Measurements from ENCODE around the gene CHN2.

The CHN2 gene

DNA sequence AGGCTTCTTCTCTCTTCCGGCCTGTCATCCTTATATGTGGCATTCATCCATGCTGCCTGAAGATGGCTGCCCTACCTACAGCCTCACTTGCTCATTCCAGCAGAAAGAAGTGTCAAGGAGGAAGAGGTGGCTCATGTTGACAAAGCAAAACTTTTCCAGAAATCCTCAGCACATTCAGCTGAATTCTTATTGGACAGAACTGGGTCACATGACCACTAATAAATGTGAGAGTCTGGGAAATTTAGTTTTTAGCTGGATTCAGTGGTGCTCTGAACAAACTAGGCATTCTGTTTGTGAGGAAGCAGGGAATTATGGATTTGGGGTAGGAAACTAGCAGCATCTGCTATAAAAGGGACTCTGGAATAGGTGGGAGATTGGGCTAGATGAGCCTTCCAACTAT lies 58.6 kb downstream of the CHN2 start:
- TF ChIP-seq, protein P1, sequence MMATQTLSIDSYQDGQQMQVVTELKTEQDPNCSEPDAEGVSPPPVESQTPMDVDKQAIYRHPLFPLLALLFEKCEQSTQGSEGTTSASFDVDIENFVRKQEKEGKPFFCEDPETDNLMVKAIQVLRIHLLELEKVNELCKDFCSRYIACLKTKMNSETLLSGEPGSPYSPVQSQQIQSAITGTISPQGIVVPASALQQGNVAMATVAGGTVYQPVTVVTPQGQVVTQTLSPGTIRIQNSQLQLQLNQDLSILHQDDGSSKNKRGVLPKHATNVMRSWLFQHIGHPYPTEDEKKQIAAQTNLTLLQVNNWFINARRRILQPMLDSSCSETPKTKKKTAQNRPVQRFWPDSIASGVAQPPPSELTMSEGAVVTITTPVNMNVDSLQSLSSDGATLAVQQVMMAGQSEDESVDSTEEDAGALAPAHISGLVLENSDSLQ (IDR thresholded peaks at IDR 0.05) = no peak
- no peak for TF ChIP-seq FOXM1 (IDR thresholded peaks at IDR 0.05; ENCODE audit: borderline replicate concordance)
- TF ChIP-seq BHLHE40 (IDR thresholded peaks at IDR 0.05; ENCODE audit: borderline replicate concordance) = no peak
- no peak for TF ChIP-seq NFRKB (IDR thresholded peaks at IDR 0.05)
- no peak for TF ChIP-seq CTBP1 (IDR thresholded peaks at IDR 0.05; ENCODE audit: borderline replicate concordance)
- no peak for TF ChIP-seq LEF1 (IDR thresholded peaks at IDR 0.05; ENCODE audit: borderline replicate concordance)
- no peak for TF ChIP-seq SUZ12 (IDR thresholded peaks at IDR 0.05)
- TF ChIP-seq ELF4 (IDR thresholded peaks at IDR 0.05) = no peak
- no peak for TF ChIP-seq SP1 (IDR thresholded peaks at IDR 0.05)
- TF ChIP-seq FOXK2 (IDR thresholded peaks at IDR 0.05) = no peak
- no peak for TF ChIP-seq ARNT (IDR thresholded peaks at IDR 0.05)
- no peak for TF ChIP-seq FOXA1 (IDR thresholded peaks at IDR 0.05)
- TF ChIP-seq ZNF384 (IDR thresholded peaks at IDR 0.05) = no peak
- TF ChIP-seq TARDBP (IDR thresholded peaks at IDR 0.05) = no peak
- TF ChIP-seq HDGF (IDR thresholded peaks at IDR 0.05; ENCODE audit: borderline replicate concordance) = no peak
- no peak for TF ChIP-seq L3MBTL2 (conservative IDR thresholded peaks at IDR 0.05)
- ChIA-PET CTCF (no interaction called here), POLR2A (no interaction called here)
- no peak for DNase-seq (ENCODE audit: extremely low spot score)

DNA sequence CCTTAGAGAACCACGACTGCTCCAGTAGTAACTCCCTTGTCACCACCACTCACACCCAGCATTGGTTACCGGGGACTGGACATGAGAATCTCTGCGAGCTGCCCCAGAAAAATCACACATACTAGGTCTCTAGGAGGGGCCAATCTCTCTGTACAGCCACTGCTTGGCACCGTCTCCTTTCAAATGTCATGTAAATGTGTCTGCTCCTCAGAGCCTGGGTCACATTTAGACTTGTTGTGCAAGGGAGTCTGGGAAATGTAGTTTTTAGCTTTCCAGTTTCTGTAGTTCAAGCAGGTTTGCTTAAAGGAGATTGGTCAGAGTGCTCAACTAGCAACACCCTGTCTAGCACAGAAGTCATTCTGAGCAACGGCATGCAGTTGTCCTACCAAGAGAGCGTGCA lies 60.0 kb downstream of the CHN2 start:
- DNase-seq (ENCODE audit: extremely low spot score) = peak; percentile 41
- TF ChIP-seq FOXM1 (IDR thresholded peaks at IDR 0.05; ENCODE audit: borderline replicate concordance) (no peak), CTBP1 (IDR thresholded peaks at IDR 0.05; ENCODE audit: borderline replicate concordance) (no peak), TARDBP (IDR thresholded peaks at IDR 0.05) (no peak), ZNF384 (IDR thresholded peaks at IDR 0.05) (no peak), ELF4 (IDR thresholded peaks at IDR 0.05) (no peak), FOXK2 (IDR thresholded peaks at IDR 0.05) (no peak), SUZ12 (IDR thresholded peaks at IDR 0.05) (no peak), HDGF (IDR thresholded peaks at IDR 0.05; ENCODE audit: borderline replicate concordance) (no peak), NFRKB (IDR thresholded peaks at IDR 0.05) (no peak), L3MBTL2 (conservative IDR thresholded peaks at IDR 0.05) (no peak), SP1 (IDR thresholded peaks at IDR 0.05) (no peak), FOXA1 (IDR thresholded peaks at IDR 0.05) (no peak)
- TF ChIP-seq, protein P1 (IDR thresholded peaks at IDR 0.05) = no peak
- POLR2A ChIA-PET = interaction anchor here (0.5 kb wide), 1 partner anchor 298 kb away, joined by 3 read pairs; no protein-coding TSS in a partner anchor
- CTCF ChIA-PET = no interaction called here

- TF ChIP-seq, protein P1 (IDR thresholded peaks at IDR 0.05) = peak; percentile 61
- no peak for TF ChIP-seq TARDBP (IDR thresholded peaks at IDR 0.05)
- CTCF ChIA-PET = interaction anchor here (0.8 kb wide), 1 partner anchor 15 kb away, joined by 3 read pairs; no protein-coding TSS in a partner anchor
- no peak for DNase-seq (ENCODE audit: extremely low spot score)
- POLR2A ChIA-PET = interaction anchor here (0.5 to 1.4 kb wide), 2 partner anchors 26 to 299 kb away, joined by 3 read pairs; no protein-coding TSS in a partner anchor
Observed at GRCh38 chr7:29255199-29255878, 60.8 kb downstream of the CHN2 start.

DNA sequence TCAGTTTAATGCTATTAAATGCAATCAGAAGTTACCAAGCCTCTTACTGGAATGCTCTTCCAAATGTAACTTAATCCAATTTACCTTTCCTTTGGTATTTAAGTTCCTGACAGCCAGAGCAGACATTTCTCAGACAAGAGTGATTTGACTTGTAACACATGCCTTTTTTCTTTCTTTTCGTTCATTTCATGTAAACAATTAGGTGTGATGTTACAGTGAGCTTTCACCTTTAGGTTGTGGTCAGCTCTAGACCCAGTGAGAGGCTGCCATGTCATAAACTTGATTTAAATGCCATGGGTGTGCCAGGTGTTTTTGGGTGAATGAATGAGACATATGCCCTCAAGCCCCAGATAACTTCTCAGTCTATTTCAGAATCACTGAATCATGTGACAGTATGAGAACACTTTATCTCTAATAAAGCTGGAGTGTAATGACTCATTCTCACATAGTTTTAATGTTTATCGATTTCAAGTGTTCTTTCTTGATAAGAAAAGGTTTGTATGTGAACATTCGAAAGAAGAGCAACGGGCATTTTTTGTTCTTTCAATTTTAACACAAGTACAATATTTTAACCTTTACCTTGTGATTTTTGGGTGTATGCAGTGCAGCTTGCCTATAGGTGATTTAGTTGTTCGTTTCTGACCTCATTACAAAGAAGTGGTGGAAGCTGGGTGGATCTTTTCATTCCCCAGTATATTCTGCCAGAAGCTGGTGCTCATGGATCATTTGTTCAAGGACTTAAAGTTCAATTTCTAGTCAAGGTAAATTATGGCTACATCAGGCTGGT lies 61.5 kb downstream of the CHN2 start:
- TF ChIP-seq ZNF384 (IDR thresholded peaks at IDR 0.05) = no peak
- no peak for TF ChIP-seq BHLHE40 (IDR thresholded peaks at IDR 0.05; ENCODE audit: borderline replicate concordance)
- TF ChIP-seq ARNT (IDR thresholded peaks at IDR 0.05) = no peak
- no peak for TF ChIP-seq TARDBP (IDR thresholded peaks at IDR 0.05)
- TF ChIP-seq CTBP1 (IDR thresholded peaks at IDR 0.05; ENCODE audit: borderline replicate concordance) = no peak
- TF ChIP-seq FOXM1 (IDR thresholded peaks at IDR 0.05; ENCODE audit: borderline replicate concordance) = no peak
- TF ChIP-seq FOXA1 (IDR thresholded peaks at IDR 0.05) = no peak
- TF ChIP-seq L3MBTL2 (conservative IDR thresholded peaks at IDR 0.05) = no peak
- TF ChIP-seq SP1 (IDR thresholded peaks at IDR 0.05) = no peak
- TF ChIP-seq NFRKB (IDR thresholded peaks at IDR 0.05) = no peak
- no peak for TF ChIP-seq FOXK2 (IDR thresholded peaks at IDR 0.05)
- TF ChIP-seq SUZ12 (IDR thresholded peaks at IDR 0.05) = no peak
- TF ChIP-seq, protein P1 (IDR thresholded peaks at IDR 0.05) = no peak
- no peak for TF ChIP-seq ELF4 (IDR thresholded peaks at IDR 0.05)
- TF ChIP-seq LEF1 (IDR thresholded peaks at IDR 0.05; ENCODE audit: borderline replicate concordance) = no peak
- no peak for TF ChIP-seq HDGF (IDR thresholded peaks at IDR 0.05; ENCODE audit: borderline replicate concordance)
- ChIA-PET POLR2A (interaction anchor here (1.4 kb wide), 1 partner anchor 26 kb away, joined by 3 read pairs; no protein-coding TSS in a partner anchor), CTCF (interaction anchor here (0.8 kb wide), 1 partner anchor 15 kb away, joined by 3 read pairs; no protein-coding TSS in a partner anchor)
- DNase-seq (ENCODE audit: extremely low spot score) = no peak

- DNase-seq (ENCODE audit: extremely low spot score) = no peak
- TF ChIP-seq FOXK2 (IDR thresholded peaks at IDR 0.05) (no peak), FOXM1 (IDR thresholded peaks at IDR 0.05; ENCODE audit: borderline replicate concordance) (no peak), TARDBP (IDR thresholded peaks at IDR 0.05) (no peak), L3MBTL2 (conservative IDR thresholded peaks at IDR 0.05) (no peak), BHLHE40 (IDR thresholded peaks at IDR 0.05; ENCODE audit: borderline replicate concordance) (no peak), FOXA1 (IDR thresholded peaks at IDR 0.05) (no peak), SP1 (IDR thresholded peaks at IDR 0.05) (no peak), ELF4 (IDR thresholded peaks at IDR 0.05) (no peak), LEF1 (IDR thresholded peaks at IDR 0.05; ENCODE audit: borderline replicate concordance) (no peak), HDGF (IDR thresholded peaks at IDR 0.05; ENCODE audit: borderline replicate concordance) (no peak), ZNF384 (IDR thresholded peaks at IDR 0.05) (no peak), SUZ12 (IDR thresholded peaks at IDR 0.05) (no peak), CTBP1 (IDR thresholded peaks at IDR 0.05; ENCODE audit: borderline replicate concordance) (no peak), NFRKB (IDR thresholded peaks at IDR 0.05) (no peak), ARNT (IDR thresholded peaks at IDR 0.05) (no peak)
- TF ChIP-seq, protein P1 (IDR thresholded peaks at IDR 0.05) = no peak
- ChIA-PET POLR2A (interaction anchor here (1.4 kb wide), 1 partner anchor 25 kb away, joined by 3 read pairs; no protein-coding TSS in a partner anchor), CTCF (no interaction called here)
Observed at GRCh38 chr7:29256693-29257002, 62.1 kb downstream of the CHN2 start.
